ENCODE measurements around the gene PCDH8. TPM values are rescaled to one million over a fixed set of nuclear protein-coding genes. Genes with fewer than 3 reads are reported as not detected.

PCDH8 gene
- total RNA-seq, 4 donors from 2014 or later, result 0.11 TPM; not detected in 3

DNA sequence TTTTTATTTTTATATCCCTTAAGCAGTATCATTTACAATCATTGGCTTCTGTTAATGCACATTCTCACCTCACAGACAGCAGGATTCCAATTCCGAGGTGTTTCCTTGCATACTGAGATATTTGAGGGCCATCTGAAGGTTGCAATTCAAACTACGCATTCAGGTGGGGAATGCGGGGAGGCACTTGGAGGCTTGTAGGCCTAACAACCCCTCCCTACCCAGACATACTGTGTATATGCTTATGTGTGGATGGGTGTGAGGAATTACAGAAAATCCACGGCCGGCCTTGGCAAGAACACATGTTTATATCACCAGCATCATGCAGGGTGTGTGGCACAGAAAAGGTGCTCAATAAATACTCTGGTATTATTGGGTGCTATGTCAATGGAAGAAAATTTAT is 43.3 kb upstream of the PCDH8 start:
- Histone ChIP-seq H3K27ac (replicated peaks in 1 of 4) (no peak overlapping the region), H3K9me3 (no peaks in the 10 kb centered on the region), H3K4me3 (no peak overlapping the region), H3K36me3 (no peaks in the 10 kb centered on the region), H3K4me1 (no peaks in the 10 kb centered on the region), H3K27me3 (no peaks in the 10 kb centered on the region)
- no peak for DNase-seq (ENCODE audit: extremely low spot score)
- TF ChIP-seq EP300 (IDR thresholded peaks at IDR 0.05), result no peak
- intact Hi-C loops (cut with DNase I), result no loop called here
- 71% methylated on average over 5 of the region's 5 CpGs for WGBS

DNA sequence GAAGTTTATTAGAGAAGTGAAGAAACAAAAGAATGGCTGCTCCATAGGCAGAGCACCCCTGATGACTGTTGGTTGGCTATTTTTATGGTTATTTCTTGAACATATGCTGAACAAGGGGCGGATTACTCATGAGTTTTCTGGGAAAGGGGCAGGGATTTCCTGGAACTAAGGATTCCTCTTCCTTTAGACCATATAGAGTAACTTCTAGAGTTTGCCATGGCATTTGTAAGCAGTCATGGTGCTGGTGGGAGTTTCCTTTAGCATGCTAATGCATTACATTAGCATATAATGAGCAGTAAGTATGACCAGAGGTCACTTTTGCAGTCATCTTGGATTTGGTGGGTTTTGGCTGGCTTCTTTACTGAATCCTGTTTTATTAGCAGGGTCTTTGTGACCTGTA is 38.7 kb upstream of the PCDH8 start:
- no peaks in the 10 kb centered on the region for H3K27me3 ChIP-seq
- TF ChIP-seq, protein P1, sequence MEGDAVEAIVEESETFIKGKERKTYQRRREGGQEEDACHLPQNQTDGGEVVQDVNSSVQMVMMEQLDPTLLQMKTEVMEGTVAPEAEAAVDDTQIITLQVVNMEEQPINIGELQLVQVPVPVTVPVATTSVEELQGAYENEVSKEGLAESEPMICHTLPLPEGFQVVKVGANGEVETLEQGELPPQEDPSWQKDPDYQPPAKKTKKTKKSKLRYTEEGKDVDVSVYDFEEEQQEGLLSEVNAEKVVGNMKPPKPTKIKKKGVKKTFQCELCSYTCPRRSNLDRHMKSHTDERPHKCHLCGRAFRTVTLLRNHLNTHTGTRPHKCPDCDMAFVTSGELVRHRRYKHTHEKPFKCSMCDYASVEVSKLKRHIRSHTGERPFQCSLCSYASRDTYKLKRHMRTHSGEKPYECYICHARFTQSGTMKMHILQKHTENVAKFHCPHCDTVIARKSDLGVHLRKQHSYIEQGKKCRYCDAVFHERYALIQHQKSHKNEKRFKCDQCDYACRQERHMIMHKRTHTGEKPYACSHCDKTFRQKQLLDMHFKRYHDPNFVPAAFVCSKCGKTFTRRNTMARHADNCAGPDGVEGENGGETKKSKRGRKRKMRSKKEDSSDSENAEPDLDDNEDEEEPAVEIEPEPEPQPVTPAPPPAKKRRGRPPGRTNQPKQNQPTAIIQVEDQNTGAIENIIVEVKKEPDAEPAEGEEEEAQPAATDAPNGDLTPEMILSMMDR (IDR thresholded peaks at IDR 0.05), result no peak
- TF ChIP-seq POLR2AphosphoS5 (IDR thresholded peaks at IDR 0.05), result no peak
- TF ChIP-seq EP300 (IDR thresholded peaks at IDR 0.05), result no peak
- no peak for TF ChIP-seq POLR2A (IDR thresholded peaks at IDR 0.05; ENCODE audit: low read depth)
- no peaks in the 10 kb centered on the region for H3K36me3 ChIP-seq
- no peak for DNase-seq (ENCODE audit: extremely low spot score)
- no peak overlapping the region for H3K27ac ChIP-seq (replicated peaks in 1 of 4)
- no peak overlapping the region for H3K4me3 ChIP-seq
- intact Hi-C loops (cut with DNase I), result no loop called here
- no peaks in the 10 kb centered on the region for H3K9me3 ChIP-seq
- H3K4me1 ChIP-seq, result no peaks in the 10 kb centered on the region
- WGBS, result 82% methylated on average over 1 of the region's 1 CpG

GRCh38 chr13:52885141-52885540 is 36.7 kb upstream of the PCDH8 start:
- TF ChIP-seq EP300 (IDR thresholded peaks at IDR 0.05), result no peak
- TF ChIP-seq, protein P1 (IDR thresholded peaks at IDR 0.05), result no peak
- no peak for TF ChIP-seq POLR2A (IDR thresholded peaks at IDR 0.05; ENCODE audit: low read depth)
- no peak for TF ChIP-seq POLR2AphosphoS5 (IDR thresholded peaks at IDR 0.05)
- Histone ChIP-seq H3K27me3 (no peaks in the 10 kb centered on the region), H3K4me3 (no peak overlapping the region), H3K27ac (replicated peaks in 1 of 4) (no peak overlapping the region), H3K36me3 (no peaks in the 10 kb centered on the region), H3K4me1 (peaks cover 0 to 11% (median 2%) of the 10 kb centered on the region in 4 donors), H3K9me3 (no peaks in the 10 kb centered on the region)
- WGBS, result 73% methylated on average over 5 of the region's 5 CpGs
- intact Hi-C loops (cut with DNase I), result no loop called here
- no peak for DNase-seq (ENCODE audit: extremely low spot score)

DNA sequence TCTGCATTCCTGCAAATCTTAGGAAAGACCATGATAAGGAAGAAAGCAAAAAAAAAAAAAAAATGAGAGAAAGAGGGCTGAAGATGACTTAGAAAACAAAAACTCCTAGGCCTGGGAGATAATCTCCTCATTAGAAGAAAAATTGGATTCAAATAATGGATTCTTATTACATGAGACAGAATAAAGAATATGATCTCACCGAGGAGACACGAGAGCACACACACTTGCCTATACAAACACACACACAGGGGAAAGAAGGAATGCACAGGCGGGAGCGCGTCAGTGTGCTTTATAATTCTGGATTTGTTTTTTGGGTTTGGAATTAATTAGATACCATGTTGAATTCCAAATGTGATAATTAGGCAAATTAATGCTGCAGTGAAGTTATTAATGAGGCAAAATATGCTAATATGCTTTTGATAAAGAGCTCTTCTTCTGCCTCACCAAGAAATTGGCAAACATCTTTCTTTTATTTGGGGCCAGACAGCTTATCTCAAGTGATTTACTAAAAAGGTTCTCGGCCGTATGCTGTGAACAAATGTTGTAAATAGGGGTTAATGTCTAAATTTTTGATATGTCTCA is 36.1 kb upstream of the PCDH8 start:
- Histone ChIP-seq H3K27me3 (no peaks in the 10 kb centered on the region), H3K4me3 (no peak overlapping the region), H3K4me1 (peaks cover 0 to 11% (median 2%) of the 10 kb centered on the region in 4 donors), H3K9me3 (no peaks in the 10 kb centered on the region), H3K27ac (replicated peaks in 1 of 4) (no peak overlapping the region), H3K36me3 (no peaks in the 10 kb centered on the region)
- 40% methylated on average over 7 of the region's 7 CpGs for WGBS
- intact Hi-C loops (cut with DNase I), result no loop called here
- TF ChIP-seq, protein P1 (IDR thresholded peaks at IDR 0.05), result no peak
- TF ChIP-seq POLR2A (IDR thresholded peaks at IDR 0.05; ENCODE audit: low read depth) (no peak), EP300 (IDR thresholded peaks at IDR 0.05) (no peak), POLR2AphosphoS5 (IDR thresholded peaks at IDR 0.05) (no peak)
- DNase-seq (ENCODE audit: extremely low spot score), result no peak

DNA sequence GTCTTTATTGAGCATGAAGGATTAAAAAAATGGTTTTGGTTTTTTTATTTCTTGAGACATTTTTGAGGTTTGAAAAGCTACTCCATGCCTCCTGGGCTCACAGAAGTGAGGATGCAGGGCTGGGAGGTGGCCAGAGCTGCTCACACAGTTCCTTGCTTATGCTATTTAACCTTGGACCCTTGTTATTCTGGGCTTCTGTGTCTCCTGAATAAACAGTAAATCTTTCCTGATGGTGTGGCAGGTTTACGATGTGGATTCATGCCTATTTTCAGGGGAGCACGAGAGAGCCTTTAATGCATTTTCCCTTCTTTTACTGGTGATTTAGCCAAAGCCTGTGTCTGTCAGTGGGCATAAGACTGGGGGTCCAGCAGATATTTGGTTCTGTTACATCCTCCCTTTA is 34.3 kb upstream of the PCDH8 start:
- intact Hi-C loops (cut with DNase I), result no loop called here
- Histone ChIP-seq H3K27ac (replicated peaks in 1 of 4) (no peak overlapping the region), H3K36me3 (no peaks in the 10 kb centered on the region), H3K4me1 (peaks cover 0 to 11% (median 2%) of the 10 kb centered on the region in 4 donors), H3K27me3 (no peaks in the 10 kb centered on the region), H3K4me3 (no peak overlapping the region), H3K9me3 (no peaks in the 10 kb centered on the region)
- whole genome bisulfite sequencing, result 65% methylated on average over 2 of the region's 2 CpGs
- TF ChIP-seq, protein P1 (IDR thresholded peaks at IDR 0.05), result no peak
- no peak for TF ChIP-seq POLR2A (IDR thresholded peaks at IDR 0.05; ENCODE audit: low read depth)
- no peak for TF ChIP-seq EP300 (IDR thresholded peaks at IDR 0.05)
- TF ChIP-seq POLR2AphosphoS5 (IDR thresholded peaks at IDR 0.05), result no peak
- no peak for DNase-seq (ENCODE audit: extremely low spot score)

Measured in esophagus muscularis mucosa (tissue), 4 donors.